Measurements from ENCODE around the gene C12orf60.

- TF ChIP-seq EP300 (IDR thresholded peaks at IDR 0.05) (no peak), CTCF (IDR thresholded peaks at IDR 0.05) (no peak), POLR2A (IDR thresholded peaks at IDR 0.05) (no peak)
Observed at GRCh38 chr12:14780859-14781258, 22.6 kb upstream of the C12orf60 start.
